Occipital lobe (tissue), 2 donors: Measurements from ENCODE around the gene ENO2. TPM values are rescaled to one million over a fixed set of nuclear protein-coding genes. Genes with fewer than 3 reads are reported as not detected.

ENCODE experiments used
- DNase-seq: peaks from one replicate; lab custom pipeline; 2025; lab: John Stamatoyannopoulos, UW
- total RNA-seq: library from RNA; depleted of rRNA; stranded (reverse); fragments of >200 nt; gene quantifications from one replicate; pipeline ENCODE4 v1.2.3, GENCODE V29; 2014

ENO2 gene
- total RNA-seq, 1 donor from 2014 or later, result 137 TPM

DNA sequence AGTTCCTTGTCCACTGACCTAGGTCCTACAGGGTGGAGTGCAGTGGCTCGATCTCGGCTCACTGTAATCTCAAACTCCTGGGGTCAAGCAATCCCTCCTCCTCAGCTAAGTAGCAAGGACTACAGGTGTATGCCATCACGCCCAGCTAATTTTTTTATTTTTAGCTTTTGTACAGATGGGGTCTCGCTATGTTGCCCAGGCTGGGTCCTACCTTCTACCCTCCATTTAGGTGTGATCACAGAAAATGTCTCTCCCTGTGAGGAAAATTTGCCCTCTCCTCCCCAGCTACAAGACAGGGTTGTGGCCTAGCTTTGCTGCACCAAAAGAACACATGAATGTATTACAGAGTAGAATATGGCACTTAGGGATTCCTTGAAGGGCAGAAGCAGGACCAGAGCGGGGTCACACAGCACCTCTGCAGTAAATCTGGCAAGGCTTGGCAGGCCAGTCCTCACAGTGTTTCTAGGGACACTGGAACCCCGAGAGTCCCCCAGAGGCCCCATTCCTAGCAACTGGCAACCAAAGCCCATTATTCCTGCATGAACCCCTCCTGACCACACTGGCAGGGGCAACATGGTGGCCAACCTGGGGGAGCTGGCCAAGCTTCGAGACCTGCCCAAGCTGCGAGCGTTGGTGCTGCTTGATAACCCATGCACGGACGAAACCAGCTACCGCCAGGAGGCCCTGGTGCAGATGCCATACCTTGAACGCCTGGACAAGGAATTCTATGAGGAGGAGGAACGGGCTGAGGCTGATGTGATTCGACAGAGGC, 2.0 kb upstream of the ENO2 start:
- DNase-seq, result no peak

DNA sequence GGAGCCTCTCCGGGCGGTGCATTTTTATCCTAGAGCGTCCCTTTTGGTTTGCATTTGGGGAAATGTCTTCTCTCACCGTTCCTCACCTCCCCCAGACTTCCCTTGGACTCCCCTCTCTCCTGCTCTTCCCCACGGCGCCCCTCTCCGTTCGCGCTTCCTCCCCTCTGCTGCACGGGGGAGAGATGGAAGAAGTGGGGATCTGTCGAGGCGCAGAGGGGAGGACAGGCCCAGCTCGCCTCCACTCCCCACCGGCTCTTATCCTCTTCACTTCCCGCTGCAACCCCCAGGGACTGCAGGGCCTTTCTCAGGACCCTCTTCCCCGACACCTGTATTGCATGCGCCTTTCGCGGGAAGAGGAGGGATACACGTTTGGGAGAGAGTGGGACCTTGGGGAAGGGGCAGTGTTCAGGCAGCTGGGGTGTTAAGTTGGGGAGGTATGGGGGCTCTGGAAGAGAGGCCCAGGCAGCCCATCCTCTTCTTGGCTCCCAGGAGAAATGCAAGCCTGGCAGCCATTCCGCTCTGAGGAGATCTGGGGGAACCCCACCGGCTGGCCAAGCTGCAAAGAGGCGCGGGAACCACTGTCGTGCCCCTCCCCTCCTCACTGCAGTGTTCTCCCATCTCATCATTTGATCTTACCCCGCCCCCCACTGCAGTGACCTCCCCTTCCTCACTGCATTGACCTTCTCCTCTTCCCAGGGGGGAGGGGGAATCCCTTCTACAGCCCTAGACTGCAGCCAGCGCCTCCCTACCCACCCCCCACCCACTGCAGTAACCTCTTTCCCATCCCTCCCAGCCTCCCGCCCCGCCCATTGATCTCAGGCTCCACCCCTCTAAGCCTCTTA, 788 bp downstream of the ENO2 start:
- no peak for DNase-seq

DNA sequence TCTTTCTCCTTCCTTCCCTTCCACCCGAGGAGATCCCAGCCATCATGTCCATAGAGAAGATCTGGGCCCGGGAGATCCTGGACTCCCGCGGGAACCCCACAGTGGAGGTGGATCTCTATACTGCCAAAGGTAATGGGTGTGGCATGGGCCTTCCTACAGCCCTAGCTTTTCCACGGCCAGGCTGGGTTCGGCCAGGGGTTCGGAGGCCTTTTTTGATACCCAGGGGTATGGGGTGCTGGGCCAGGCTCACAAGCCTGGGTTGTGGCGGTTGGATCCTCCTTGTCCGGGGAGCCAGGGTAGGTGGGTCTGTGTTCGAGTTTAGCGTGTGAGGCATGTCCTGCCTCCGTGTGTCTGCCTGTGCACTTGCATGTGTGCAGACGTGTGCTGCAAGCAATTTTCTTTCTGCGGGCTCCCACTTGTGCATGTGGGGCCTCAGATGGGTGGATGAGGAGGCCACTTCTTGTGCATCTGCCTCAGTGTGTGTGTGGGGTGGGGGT, 1.5 kb downstream of the ENO2 start:
- DNase-seq, result no peak

DNA sequence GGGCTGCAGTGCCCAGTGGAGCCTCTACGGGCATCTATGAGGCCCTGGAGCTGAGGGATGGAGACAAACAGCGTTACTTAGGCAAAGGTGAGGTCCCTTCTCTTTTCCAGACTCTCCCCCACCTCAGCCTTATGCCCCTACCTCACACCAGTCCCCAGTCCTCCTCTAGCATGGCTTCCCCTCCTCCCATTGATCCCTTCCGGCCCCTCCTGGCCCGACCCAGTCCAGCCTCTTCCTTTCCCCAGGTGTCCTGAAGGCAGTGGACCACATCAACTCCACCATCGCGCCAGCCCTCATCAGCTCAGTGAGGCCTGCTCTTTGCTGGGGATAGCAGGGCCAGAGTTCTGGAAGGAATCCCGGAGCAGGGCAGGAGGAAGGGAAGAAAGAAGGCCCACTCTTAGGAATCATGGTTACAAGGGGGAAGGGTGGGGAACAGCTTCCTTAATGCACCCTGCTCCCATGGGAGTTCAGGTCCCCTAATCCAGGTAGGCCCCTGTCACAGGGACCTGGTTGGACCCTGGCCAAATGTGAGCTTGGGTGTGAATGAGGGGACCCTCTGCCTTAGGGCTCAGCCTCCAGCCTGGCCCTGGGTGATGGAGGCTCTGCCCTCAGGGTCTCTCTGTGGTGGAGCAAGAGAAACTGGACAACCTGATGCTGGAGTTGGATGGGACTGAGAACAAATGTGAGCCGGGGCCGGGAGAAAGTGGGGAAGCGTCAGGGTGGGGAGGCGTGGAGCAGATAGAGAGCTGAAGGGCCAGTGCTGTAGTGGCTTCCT, 2.2 kb downstream of the ENO2 start:
- no peak for DNase-seq

DNA sequence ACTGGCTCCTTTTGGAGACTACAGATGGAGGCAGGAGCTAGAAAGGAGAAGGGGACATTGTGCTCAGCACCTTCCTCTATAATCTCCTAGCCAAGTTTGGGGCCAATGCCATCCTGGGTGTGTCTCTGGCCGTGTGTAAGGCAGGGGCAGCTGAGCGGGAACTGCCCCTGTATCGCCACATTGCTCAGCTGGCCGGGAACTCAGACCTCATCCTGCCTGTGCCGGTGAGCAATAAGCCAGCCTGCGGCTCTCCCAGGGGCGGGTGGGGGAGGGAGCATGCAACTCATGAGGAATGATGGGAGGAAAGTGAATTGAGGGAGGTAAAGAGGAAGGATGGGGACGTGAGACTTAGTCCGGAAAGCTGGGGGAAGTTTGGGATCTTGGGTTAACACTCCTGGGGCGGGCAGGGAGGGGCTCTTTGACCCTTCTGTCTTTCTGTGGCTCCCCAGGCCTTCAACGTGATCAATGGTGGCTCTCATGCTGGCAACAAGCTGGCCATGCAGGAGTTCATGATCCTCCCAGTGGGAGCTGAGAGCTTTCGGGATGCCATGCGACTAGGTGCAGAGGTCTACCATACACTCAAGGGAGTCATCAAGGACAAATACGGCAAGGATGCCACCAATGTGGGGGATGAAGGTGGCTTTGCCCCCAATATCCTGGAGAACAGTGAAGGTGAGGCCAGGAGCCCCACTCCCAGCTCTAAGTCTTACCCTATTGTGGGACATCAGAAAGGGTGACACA, 3.3 kb downstream of the ENO2 start:
- no peak for DNase-seq

DNA sequence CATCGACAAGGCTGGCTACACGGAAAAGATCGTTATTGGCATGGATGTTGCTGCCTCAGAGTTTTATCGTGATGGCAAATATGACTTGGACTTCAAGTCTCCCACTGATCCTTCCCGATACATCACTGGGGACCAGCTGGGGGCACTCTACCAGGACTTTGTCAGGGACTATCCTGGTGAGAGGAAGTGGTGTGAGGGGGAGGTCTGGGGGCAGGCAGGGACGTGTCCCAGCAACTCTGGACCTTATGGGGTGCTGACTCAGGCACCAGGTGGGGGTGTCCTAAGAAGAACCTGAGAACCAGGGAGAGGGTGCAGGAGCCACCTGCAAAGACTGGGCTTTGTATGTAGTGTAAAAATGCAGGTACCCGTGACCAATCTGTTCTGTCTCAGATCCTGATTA, 5.2 kb downstream of the ENO2 start:
- no peak for DNase-seq

DNA sequence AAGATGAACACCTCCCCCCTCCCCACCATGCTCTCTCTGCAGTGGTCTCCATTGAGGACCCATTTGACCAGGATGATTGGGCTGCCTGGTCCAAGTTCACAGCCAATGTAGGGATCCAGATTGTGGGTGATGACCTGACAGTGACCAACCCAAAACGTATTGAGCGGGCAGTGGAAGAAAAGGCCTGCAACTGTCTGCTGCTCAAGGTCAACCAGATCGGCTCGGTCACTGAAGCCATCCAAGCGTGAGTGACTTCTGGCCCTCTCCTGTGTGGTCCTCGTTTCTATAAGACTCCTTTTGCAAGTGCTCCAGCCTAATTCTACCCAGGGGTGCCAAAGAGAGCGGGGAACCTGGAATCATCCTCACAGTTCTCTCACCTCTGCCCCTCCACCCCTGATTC, 7.2 kb downstream of the ENO2 start:
- no peak for DNase-seq

DNA sequence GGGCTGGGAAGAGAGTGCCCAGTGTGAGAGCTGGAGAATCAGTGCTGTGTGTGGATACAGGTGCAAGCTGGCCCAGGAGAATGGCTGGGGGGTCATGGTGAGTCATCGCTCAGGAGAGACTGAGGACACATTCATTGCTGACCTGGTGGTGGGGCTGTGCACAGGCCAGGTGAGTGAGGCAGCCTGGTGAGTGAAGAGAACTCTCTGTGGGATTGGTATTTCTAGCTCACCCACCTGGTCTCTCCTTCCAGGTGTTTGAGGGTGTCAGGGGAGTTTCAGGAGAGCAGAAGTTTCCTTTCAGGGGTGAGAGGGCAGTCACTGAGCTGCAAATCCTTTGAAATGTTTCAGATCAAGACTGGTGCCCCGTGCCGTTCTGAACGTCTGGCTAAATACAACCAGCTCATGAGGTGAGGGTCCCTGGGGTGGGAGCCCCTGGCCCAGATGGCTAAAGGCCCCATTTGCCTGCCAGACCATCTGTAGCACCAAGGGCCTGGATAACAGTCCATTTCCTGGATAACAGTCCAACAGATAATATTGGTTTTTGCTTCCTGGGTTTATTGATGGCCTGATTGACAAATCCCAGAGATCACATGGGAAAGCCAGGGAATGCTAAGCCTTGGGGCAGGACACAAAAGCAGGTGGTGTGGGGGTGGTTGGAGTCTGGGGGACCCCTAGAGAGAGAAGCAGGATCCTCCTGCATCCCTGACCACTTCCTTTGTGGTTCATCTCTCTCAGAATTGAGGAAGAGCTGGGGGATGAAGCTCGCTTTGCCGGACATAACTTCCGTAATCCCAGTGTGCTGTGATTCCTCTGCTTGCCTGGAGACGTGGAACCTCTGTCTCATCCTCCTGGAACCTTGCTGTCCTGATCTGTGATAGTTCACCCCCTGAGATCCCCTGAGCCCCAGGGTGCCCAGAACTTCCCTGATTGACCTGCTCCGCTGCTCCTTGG, 7.9 kb downstream of the ENO2 start:
- DNase-seq, result no peak

DNA sequence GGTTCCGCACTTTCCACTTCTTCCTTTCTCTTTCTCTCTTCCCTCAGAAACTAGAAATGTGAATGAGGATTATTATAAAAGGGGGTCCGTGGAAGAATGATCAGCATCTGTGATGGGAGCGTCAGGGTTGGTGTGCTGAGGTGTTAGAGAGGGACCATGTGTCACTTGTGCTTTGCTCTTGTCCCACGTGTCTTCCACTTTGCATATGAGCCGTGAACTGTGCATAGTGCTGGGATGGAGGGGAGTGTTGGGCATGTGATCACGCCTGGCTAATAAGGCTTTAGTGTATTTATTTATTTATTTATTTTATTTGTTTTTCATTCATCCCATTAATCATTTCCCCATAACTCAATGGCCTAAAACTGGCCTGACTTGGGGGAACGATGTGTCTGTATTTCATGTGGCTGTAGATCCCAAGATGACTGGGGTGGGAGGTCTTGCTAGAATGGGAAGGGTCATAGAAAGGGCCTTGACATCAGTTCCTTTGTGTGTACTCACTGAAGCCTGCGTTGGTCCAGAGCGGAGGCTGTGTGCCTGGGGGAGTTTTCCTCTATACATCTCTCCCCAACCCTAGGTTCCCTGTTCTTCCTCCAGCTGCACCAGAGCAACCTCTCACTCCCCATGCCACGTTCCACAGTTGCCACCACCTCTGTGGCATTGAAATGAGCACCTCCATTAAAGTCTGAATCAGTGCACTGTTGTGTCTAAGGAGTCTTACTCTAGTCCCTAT, 8.8 kb downstream of the ENO2 start:
- DNase-seq, result no peak

DNA sequence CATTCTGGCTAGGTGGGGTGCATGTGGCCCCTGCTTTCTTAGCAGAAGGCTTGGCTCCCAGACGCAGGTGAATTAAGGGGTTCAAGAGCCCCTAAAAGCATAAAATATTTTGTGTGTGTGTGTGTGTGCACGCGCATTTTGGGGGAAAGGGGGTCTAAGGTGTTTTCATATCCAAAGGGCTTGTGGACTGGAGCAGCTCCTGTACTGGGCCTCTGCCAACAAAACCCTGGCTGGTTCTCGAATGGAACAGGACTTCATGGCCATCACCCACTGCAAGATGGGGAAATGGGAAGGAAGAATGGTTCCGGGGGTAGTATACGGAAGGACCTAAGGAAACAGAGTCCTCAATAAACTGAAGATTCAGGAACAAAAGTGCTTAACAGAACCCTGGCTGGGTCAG, 9.5 kb downstream of the ENO2 start:
- no peak for DNase-seq

DNA sequence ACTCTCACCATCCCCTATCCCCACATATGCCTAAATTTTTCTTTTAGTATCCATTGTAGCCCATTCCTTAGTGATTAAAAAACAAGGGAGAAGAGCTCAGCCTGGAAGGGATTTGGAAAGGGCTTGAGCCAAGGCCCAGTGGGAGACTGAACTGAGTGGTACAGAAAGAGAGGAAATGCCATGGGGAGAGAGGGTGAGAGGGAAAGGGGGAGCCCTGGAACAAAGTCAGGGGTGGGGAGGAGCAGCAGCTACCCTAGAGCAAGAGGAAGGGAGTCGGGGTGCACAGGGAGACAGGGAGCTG, 10.8 kb downstream of the ENO2 start:
- no peak for DNase-seq

DNA sequence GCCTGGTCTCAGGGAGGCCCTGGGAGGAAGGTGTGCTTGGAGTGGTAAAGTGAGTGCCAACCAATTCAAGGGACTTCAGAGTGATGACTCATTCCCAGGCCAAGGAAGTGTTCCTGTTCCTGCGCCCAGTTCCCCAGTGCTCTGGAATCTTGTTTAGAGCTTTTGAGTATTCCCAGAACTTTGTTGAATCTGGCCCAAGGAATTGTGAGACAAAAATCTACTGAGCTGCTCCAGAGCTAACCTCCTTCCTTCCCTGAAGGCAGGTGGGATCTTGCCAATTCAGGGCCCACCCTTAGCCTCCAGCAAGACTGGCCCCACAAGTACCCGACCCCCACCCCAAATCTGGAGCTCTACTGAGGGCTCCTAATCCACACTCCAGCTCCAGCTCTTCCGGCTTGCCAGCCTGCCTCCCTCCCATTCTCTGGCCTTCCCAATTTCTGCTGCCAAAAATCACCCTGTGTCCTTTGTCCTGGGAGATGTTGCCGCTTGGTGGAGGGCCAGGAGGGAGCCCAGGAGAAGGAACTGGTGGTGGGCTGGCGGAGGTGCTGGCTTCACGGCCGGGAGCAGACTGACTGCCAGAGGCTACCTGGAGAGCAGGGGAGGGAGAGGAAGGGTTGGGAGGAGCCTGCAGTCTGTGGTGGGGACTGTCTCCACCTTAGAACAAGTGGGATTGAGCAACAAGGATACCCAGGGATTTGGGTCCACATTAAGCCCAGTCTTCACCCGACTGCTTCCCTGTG, 11.3 kb downstream of the ENO2 start:
- peak; percentile 50 for DNase-seq

DNA sequence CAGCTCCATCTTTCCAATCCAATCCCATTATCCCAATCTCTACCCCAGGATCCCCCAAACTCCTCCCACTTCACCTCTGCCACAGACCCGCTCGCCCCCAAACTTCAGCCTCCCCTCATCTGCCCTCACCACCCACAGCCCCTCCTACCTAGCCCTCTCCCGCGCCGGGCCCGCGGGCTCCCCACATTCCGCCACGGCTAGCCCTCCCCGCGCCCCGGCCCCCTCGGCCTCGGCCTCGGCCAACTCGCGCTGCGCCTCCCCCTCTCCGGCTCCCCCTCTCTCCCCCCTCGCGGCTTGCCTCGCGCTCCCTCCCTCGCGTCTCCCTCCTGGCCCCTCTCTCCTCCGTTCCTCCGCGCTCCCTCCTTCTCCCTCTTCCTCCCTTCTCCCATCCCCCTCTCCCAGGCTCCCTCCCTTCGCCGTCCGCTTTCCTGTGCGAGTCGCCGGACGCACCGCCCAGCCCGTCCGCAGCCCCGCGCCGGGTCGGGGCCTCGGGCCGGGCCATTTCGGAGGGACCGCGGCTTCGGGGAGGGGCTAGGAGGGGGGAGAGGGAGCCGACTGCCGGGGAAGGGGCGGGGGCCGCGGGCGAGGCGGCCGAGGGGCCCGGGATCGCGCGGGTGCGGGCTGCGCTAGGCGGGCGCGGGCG, 13.1 kb downstream of the ENO2 start, which contains the start of gene ATN1:
Gene ATN1 (plus strand): TSS at position 581 of the 643 bp plus-strand sequence. CDS start 6,043 bp downstream, outside the sequence.
- peak; percentile 51 for DNase-seq

DNA sequence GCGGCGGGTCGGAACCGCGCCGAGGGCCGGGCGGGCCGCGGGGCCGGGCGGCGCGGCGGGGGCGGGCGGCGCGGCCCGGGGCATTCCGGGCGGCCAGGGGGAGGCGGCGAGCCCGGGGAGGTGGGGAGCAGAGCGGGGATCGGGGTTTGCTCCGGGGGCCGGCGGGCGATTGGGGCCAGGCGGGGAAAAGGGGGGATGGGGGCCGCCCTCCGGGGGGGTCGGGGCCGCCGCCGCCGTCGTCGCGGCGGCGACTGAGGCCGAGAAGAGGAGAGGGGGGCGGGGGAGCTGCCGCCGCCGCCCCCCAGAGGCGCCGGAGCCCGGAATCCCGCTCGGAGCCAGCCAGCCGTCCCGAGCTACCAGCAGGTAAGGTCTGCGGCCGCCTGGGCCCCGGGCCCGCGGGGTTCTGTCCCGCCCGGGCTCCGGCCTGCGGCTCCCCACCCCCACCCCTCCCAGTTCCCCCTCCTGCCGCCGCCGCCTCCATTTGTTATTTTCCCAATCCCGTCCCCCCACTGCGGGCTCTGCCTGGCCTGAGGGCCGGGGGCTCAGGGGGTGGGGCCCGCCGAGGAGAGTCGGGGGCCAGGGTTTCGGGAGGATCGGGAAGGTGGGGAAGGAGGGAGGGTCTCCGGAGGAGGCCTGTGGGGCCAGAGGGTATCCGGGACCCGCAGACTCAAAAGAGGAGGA, 13.8 kb downstream of the ENO2 start:
- no peak for DNase-seq

DNA sequence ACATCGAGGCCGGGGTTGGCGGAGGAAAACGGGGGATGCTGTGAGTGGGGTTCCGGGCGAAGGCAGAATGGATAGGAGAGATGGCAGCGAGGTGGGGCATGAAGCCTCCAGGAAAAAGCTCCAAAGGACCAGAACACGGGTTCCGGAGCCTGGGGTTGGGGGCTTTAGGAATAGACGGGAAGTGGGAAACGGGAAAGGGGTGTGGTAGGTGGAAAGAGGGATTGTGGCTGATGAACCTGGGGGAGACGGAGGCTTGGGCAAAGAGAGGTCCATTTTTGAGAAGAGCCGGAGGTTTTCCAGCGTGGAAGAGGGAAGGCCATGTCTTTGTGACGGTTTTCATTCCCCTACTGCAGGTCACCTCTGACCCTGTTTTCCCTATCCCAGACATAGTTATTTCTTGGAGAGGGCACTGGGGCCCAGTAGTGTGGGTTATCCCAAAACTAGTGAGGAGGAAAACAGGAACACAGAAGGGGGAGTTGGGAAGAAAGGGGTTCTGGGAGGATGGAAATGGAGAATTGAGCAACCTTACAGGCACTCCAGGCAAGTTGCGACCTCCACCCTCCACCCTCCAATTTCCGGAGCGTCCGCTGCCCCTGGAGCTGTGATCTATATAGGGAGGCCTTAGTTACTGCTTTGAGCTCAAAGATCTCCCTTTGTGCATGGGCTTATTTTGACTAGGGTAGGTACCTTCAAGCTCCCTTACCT, 14.5 kb downstream of the ENO2 start:
- DNase-seq, result no peak

DNA sequence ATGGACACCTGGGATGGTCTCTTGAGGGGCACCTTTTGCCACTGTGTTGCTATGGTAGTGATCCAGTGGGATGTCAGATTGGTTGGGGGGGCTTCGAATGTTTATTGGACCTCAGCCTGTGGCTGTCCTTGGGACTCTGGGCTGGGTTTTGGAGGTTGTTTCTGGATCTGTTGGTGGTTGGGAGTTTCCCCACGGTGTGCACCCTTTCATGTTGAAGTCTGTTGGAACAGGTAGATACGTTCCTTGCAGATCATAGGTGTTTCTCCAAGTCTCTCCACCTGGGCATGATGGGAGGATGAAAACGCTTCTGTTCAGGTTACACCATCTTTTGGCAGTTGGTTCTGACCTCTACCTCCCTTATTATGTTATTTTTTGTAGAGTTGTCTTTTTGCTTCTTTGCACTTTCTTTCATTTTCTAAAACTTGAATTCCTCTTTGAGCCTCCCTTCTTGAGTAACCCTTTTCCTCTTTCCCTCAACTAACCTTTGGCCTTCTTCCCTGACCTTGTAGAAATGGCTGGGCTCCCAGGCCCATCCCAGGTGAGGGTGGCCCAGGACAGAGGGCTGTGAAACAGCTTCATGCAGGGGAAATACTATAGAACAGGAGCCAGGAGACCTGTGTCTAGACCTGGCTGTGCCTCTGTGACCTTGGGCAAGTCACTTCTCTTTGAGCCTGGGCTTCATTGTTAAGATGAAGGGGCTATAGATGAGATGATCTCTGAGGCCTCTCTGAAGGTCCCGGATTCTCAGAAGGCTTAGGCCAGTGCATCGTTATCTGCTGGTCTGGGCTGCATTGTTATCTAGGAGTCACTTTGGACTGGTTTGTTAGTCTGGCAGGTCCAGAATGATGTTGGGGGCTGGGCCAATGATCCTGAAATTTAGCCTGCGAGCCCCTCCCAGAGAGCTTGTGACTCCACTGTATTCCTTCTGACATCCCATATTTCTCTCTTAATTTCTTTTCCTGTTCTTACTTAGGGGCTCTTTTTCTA, 15.4 kb downstream of the ENO2 start:
- no peak for DNase-seq
